HG03139 (cell line): ENCODE data around the gene TMEM132A.

ENCODE experiments used
- ATAC-seq: cut with Tn5 transposase; IDR thresholded peaks from one replicate; pipeline ENCODE4 v1.9.1; 2021; ENCODE audit not compliant: unreplicated experiment

The TMEM132A gene, protein sequence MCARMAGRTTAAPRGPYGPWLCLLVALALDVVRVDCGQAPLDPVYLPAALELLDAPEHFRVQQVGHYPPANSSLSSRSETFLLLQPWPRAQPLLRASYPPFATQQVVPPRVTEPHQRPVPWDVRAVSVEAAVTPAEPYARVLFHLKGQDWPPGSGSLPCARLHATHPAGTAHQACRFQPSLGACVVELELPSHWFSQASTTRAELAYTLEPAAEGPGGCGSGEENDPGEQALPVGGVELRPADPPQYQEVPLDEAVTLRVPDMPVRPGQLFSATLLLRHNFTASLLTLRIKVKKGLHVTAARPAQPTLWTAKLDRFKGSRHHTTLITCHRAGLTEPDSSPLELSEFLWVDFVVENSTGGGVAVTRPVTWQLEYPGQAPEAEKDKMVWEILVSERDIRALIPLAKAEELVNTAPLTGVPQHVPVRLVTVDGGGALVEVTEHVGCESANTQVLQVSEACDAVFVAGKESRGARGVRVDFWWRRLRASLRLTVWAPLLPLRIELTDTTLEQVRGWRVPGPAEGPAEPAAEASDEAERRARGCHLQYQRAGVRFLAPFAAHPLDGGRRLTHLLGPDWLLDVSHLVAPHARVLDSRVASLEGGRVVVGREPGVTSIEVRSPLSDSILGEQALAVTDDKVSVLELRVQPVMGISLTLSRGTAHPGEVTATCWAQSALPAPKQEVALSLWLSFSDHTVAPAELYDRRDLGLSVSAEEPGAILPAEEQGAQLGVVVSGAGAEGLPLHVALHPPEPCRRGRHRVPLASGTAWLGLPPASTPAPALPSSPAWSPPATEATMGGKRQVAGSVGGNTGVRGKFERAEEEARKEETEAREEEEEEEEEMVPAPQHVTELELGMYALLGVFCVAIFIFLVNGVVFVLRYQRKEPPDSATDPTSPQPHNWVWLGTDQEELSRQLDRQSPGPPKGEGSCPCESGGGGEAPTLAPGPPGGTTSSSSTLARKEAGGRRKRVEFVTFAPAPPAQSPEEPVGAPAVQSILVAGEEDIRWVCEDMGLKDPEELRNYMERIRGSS

DNA sequence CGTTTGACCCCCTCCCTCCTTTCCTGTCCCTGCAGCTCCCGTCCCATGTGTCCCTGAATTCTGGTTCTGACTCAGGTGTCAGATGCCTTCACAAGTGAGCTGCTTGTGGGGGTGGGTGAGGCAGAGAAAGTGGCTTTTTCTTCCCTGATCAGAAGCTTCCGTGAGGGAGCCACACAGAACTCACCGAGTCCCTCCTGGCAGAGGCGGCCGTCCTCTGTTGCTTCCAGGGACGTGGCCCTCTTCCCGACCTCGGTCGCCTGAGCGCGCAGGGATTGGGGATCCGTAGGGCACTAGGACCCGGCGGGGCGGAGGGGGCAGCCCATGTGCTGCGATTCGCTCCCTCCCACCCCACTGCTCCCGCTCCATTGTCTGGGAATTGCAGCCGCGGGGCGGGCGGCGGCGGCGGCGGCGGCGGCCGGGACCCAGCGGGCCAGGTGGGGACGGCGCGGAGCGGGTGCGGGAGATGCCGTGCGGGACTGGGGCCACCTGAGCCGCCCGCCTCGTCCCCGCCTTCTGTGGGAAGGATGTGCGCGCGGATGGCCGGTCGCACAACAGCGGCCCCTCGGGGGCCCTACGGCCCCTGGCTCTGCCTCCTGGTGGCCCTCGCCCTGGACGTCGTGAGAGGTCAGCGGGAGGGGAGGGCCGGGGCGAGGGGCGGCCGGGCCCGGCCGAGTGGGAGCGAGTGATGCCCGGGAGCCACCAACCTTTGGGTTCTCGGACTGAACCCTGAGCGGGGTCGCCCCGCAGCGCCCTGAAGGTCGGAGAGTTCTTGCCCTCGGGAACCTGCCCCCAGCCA, at the start of gene TMEM132A:
TMEM132A (plus strand) TSS at position 351 of the 796 bp plus-strand sequence; CDS start at position 525, 174 bp downstream.
- ATAC-seq, result no peak

DNA sequence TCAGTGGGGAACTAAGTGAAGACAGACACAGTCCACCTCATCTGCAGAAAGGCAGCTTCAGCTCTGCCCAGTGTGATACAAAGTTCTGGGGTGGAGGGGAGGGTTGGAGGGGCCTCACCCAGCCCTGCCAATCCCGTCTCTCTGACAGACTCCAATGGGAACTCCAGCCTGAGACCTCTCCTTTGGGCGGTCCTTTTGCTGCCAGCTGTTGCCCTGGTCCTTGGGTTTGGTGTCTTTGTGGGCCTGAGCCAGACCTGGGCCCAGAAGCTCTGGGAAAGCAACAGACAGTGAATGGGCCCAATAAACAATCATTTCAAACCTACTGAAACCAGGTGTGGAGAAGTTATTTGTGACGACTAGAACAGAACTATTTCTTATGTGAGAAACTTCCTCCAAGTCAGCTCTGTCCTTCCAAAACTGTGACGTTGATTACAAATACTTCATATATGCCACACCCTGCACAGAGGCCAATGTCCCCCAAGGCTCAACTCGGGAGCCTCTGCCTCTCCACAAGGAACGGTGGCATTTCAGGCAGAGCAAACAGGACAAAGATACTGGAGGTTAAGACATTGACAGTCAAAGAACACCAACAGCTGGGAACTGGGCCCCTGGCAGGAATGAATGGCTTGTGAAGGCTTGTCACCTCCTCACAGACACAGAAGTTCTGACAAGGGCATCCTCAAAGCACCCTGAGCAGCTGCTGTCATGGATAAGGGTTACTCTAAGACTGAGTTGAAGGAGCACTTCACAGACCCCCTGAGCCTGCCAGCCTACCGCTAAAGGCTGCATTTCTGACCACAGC, 48.7 kb upstream of the TMEM132A start:
- ATAC-seq, result no peak

DNA sequence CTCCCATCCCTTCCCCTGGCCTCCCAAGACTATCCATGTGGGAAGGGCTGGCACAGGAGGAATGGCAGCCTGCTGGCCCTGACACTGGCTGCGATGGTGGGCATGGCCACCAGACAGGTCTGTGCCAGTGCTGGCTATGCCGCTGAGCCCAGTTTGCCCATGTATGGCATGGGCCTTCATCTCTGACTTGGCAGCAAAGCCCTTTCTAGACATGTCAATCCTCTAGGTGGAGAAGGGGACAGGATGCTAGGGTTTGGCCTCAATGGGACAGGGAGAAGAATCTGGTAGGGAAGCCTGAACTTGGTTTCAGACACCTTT, 48.1 kb upstream of the TMEM132A start:
- no peak for ATAC-seq

DNA sequence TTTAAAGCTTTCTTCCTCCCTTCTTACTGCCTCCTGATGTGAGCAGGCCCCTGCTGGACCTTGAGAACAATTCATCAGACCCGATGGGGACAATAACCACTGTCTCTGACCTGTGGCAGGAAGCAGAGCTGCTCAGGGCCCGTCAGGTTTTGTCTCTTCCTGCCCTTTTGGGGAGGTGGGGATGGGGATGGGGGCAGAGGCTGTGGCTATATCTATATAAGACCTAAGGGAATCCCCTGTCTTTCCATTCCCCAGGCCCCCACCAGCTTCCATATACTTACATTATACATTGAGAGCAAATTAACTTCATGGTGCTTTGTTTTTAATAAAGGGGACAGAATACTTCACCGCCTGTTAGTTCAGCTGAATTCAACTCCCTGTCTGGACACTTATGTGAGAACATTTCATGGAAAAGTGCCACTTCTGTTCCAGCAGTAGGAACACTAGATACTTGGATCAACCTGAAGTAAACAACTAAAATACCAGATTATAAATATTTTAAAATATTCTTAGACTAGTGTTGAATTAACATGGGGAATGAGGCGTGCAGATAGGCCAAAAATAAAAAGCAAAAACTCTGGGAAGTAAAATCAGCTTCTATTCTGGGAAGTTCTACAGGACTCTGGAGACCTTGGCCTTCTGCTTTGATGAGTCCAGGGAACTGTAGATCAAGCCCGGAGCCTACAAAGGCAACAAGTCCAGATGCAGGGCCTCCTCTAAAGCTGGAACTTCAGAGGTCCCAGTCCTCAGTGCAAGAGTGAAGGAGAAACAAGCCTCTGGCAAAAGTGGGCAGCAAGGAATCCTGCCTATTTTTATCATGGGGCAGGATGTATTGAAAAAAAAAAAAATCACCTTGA, 45.8 kb upstream of the TMEM132A start:
- no peak for ATAC-seq

DNA sequence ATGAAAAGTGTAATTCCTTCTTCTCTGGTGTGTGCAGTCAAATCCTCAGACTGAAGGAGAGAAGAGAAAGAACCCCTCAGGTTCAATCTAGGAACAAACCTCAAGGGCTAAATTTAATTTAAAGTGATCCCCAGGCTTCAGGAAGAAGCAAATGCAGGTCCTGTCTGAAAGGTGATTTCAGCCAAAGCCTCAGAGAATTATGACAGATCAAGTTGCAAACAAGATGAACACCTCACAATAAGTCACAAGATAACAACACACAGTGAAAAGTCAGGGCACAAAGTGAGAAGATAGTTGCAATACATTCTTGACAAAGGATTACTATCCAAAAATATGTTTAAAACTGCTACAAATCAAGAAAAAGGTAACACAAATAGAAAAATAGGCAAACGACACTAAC, 45.2 kb upstream of the TMEM132A start:
- ATAC-seq, result no peak

DNA sequence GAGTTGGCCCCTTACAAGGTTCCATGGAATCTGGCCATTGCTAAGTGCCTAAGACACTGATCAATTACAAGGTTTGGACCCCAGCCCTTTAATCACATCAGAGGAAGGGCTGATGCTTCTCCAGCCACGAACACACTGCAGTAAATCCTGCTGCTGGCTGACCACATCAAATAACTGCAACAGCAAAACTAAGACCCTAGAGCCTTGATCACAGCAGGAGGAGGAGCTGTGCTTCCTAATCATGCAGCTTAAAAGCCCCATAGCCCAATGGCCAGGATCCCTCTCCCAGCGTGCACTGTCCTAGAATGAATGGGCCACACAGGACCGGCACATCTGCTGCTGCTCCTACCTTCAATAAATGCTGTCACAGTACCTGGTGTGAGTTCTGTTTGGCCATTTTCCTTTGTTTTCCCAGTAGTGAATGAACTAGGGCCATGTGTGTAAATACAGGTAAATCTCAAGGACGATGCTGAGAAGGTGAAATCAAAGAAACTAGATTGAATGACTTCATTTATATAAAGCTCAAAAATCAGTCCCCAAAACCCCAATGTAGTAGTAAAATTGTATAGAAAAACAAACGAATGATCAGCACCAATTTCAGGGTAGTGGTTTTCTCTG, 44.2 kb upstream of the TMEM132A start:
- ATAC-seq, result no peak

DNA sequence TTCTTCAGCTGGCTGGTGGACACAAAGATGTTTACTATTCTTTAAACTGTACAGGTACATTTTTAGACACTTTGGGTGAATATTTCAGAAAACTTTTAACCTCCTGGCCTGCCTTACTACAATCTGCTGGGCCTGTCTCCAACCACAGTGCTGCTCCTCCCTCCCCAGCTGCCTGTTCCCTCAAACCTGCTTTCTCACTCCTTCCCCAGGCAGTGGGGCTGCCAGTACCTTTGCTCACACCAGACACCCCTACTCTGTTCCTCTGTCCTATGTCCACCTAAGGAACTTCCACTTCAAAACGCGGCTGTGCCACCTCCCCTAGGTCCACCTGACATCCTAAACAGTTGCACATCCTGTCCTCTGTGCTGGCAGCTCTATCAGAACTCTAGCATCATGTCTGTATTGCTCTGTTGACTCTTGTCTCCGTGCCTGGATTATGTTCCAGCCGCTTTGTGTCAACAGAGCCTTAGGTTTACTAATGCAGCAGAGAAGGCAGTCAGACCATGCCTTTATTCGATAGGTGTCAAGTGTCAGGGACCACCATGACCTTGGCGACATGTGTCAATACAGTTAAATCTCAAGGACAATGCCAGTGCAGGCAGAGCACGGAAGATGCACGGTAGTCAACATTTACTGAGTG, 43.5 kb upstream of the TMEM132A start:
- no peak for ATAC-seq

DNA sequence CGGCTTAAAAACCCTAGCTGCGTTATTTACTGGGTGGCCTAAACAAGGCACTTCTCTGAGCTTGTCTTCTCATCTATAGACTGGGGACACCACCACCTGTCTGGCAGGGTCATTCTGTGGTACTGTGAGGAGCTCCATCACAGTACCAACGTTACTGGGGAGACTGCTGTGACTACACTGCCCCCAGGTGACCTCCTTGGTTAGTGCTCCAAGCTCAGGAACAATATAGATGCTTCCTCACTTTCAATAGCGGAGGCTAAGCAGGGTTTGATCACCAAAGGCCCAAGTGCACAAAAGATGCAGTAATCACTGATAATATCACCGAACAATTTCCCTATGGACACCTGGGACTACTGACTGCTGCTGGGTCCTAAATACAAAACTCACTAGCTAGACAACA, 36.7 kb upstream of the TMEM132A start:
- ATAC-seq, result no peak

DNA sequence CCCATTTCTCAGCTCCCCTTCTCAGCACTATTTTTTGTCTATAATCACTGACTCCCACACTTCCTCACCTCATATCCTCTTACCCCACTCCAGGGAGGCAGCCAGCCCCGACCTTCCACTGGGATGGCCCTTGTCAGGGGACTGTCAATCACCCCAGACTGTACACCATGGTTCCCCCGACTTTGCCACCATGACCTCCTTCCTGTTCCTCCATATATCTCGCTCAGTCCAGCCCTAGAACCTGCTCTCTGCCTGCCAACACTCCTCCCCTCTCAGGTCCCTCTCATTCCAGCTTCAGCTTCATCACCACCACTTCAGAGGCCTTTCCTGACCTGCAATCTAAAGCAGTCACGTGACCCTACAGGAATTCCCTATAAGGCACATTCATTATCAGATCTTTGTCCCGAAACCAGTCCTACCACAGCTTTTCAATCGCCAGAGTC, 34.4 kb upstream of the TMEM132A start:
- ATAC-seq, result no peak

DNA sequence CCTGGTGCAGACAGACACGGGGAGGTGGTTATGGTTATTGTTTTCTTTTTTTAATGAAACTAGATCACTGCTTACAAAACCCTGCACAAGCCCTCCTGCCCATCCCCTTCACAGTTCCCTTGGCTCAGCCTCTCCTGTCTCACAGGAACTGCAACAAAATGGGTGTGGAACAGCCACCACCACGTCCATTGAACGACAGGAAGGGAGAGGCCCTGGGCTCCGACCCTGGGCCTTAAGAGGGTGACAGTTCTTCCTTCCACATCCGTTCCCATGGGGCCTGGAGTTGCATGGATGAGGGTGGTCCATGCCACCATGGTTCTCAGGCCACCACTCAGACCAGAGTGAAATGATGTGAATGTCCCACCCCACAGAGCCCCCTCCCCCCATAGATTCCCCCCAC, 33.6 kb upstream of the TMEM132A start:
- ATAC-seq, result no peak

DNA sequence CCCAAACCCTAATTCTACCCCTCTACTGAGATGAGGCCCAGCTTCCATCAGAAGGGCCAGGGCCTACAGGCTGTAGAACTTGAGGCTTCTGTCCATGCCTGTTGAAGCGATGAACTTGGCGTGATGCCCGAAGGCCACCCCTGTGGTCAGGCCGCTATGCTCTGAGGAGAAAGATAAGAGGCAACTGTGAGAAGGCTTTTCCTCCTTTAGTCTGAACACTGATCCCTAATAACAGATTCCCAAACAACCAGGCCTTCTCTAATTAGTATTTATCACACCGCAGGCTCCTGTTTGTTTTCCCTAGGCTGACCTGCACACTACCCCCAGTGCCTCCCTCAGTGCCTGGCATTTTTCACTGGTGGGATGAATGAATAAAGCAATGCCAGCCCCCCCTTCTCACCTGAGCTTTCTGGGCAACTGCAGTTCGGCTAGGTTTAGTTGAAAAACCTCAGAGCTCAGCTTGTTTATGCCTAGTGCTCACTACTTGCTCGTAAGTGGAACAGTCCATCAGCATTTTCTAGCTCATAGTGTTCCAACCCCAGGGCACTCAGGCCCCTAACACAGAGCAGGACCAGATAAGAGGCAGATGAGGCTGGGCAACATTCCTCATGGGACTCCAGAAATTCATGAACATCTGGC, 33.0 kb upstream of the TMEM132A start:
- no peak for ATAC-seq

DNA sequence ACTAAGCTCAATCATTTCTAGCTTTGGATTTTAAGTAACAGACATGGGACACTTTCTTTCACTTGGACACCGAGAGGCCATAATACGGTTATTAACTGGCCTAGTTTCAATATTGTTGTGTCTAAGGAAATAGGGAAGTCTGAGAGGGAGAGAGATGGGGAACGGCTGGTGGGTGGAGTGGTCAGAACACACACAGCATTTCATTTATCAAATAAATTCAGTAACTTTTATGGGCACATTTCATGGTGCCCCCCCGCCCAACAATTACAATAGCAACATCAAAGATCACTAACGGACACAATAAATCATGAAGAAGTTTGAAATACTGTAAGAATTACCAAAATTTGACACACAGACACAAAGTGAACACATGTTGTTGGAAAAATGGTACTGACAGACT, 28.6 kb upstream of the TMEM132A start:
- ATAC-seq, result no peak

DNA sequence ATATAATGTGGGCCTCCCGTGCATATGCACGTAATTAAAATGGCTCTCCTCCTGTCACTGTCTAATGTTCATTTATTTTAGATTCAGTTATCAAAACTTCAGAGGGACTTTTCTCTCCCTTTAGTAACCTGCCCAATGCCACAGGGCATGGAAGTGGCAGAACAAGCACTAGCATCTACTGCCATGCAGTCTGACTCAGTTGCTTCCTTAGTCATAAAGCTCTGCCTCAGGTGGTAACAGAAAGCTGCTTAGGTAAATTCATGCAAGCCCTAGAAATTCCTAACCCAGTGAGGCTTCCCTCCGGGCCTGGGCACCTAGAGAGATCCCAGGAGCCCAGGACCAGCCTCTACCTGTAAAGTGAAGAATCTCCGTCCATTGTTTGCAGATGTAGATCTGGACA, 26.8 kb upstream of the TMEM132A start:
- no peak for ATAC-seq

DNA sequence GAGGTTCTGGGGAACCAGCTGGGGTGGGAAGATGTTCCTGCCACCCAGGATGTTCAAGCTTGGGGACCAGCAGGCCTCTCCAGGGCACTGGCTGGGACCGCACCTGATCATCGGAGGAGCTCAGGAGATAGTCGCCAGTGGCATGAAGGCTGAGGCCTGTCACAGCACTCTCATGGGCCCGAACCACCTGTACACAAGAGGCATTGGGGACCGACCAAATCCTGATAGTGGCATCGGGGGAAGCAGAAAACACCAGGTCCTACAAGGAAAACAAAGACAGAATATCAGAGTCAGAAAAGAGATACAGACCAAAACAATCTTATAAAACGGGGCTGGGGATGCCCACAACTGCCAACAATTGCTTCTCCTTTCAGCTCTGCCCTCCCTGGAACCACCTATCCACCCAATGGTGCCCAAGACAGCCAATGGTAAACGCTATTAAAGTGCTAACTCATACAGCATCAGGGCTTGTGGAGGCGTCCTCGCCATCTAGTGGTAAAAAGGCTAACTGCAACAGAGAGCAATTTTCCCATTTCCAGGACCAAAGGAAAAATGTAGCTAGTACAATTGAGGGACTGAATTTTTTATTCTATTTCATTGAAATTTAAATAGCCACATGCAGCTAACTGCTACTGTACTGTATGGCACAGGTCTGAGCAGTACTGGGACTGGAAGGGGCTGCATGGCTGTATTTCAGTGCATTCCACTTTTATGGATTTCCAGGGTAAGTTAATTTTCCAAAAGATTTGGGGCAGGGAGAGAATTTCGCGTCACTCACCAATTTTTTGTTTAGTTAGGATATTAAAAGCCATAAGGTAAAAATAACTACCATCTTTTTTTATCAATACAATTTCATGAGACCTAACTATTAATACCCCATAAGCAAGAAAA, 25.0 kb upstream of the TMEM132A start:
- no peak for ATAC-seq

DNA sequence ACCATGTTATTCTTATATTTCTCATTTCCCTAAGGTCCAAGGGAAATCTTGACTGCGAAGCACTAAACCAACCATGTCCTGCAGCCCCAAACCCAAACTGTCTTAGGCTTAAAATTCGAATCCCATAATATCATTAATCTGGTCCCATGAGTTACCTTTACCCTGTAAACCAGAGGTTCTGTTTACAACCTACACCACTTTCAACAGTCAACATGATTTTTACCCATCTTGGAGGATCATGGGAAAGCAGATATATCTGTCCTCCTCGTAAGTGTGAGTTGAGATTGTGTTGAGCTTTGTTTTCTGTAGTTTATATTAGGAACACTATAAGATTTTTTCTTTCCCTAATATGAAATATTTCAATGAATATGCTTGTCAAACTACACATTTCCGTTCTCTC, 24.3 kb upstream of the TMEM132A start:
- ATAC-seq, result no peak

DNA sequence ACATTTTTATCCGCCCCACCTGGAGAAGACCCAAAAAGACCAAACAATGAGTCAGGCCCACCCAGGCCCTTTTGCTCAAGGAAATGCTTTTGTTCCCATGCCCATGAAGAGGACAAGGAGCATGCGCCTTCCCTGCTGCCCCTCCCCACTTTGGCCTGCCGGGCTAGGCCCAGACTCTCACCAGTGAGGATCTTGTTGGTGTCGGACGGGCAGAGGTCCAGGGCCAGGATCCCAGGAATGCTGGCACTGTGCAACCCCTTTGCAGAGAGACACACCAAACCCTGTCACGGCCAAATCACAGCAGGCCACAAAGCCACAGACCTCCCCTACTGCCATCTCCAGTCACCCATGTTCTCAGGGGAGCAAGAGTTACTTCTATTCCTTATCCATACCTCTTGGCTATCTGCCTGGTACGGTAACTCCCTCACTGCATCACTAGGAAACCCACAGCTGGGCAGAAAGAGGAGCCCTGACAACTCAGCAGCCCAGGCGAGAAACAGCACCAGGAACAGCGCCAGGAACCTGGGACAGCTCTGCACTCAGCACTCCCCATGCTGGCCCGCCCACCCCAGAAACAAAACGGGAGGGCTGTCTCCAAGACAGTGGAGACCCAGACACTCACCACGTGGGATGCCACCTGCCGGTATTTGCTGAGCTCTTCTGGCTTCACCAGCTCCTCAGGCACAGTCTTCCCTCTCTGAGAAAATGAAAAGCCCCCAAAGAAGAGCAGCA, 23.4 kb upstream of the TMEM132A start:
- no peak for ATAC-seq
